HG03045 (cell line): ENCODE measurements around the gene MYO7B.

Experiments used
- ATAC-seq: cut with Tn5 transposase; IDR thresholded peaks from one replicate; pipeline ENCODE4 v1.9.1; 2021; ENCODE audit warnings: mild to moderate bottlenecking, moderate library complexity; ENCODE audit not compliant: unreplicated experiment

The MYO7B gene

GRCh38 chr2:127623388-127624319, 88.2 kb downstream of the MYO7B start:
- ATAC-seq: no peak

- no peak for ATAC-seq
Observed at GRCh38 chr2:127624320-127624755, 88.9 kb downstream of the MYO7B start.

- ATAC-seq: no peak
Observed at GRCh38 chr2:127624756-127625571, 89.5 kb downstream of the MYO7B start.

GRCh38 chr2:127625572-127625951, 90.1 kb downstream of the MYO7B start:
- ATAC-seq: no peak

GRCh38 chr2:127626175-127626574, 90.7 kb downstream of the MYO7B start:
- ATAC-seq: no peak

- ATAC-seq: no peak
Observed at GRCh38 chr2:127626917-127627739, 91.6 kb downstream of the MYO7B start.

GRCh38 chr2:127627740-127628571, 92.5 kb downstream of the MYO7B start:
- ATAC-seq: no peak

- ATAC-seq: no peak
Observed at GRCh38 chr2:127628767-127629614, 93.5 kb downstream of the MYO7B start.

- ATAC-seq: no peak
Observed at GRCh38 chr2:127629637-127630036, 94.2 kb downstream of the MYO7B start.

GRCh38 chr2:127630096-127630863, 94.8 kb downstream of the MYO7B start:
- ATAC-seq: no peak

- ATAC-seq: no peak
Observed at GRCh38 chr2:127630864-127631540, 95.5 kb downstream of the MYO7B start.

- ATAC-seq: no peak
Observed at GRCh38 chr2:127631541-127631996, 96.1 kb downstream of the MYO7B start.

- ATAC-seq: no peak
Observed at GRCh38 chr2:127631997-127632581, 96.6 kb downstream of the MYO7B start.

- no peak for ATAC-seq
Observed at GRCh38 chr2:127632592-127633489, 97.4 kb downstream of the MYO7B start.

GRCh38 chr2:127633556-127634065, 98.1 kb downstream of the MYO7B start:
- ATAC-seq: no peak

GRCh38 chr2:127634066-127634617, 98.7 kb downstream of the MYO7B start:
- no peak for ATAC-seq
